ENCODE measurements around the gene KIF21B.
"Not testable (repeated sequence)": the region's sequence is repeated elsewhere in the genome, so short reads cannot be mapped to it uniquely, and the experiment has no call there.

KIF21B gene

DNA sequence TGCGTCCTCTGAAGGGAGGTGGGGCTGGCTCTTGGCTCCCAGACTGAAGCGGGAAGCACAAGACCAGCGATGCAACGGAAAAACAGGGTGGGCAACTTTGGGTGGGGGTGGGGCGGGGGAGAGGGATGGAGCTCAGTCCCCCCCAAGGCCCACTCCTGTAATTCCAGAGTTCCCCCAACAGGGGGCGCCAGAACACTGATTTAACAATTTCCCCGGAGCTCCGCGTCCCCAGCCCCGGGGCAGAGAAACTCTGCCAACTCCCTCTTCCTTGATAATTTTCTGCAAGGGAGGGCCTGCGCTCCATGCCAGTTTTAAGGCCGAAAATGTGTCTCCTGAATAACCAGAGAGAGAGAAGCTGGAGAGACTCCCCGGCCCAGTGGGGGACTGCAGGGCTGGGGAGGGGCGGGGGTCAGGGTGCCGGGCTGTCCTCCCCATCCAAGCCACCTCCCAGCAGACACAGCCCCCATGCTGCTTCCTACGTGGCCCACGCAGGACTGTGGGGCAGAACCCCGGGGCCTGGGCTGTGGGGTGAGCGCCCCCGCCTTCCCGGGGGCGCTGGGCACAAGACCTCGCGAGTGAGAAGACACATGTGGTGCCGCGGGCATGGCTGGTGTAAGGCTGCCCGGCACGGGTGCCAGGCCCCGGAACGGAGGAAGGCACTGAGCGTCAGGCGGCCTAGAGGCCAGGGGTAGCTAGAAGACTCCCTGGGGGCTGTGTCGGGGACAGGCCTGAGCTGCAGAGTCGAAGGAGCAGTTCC is 51.4 kb downstream of the KIF21B start:
- DNase-seq (ENCODE audit: low read depth in 1 of 2, low spot score in 1 of 2), result peak; percentile 42 to 49

DNA sequence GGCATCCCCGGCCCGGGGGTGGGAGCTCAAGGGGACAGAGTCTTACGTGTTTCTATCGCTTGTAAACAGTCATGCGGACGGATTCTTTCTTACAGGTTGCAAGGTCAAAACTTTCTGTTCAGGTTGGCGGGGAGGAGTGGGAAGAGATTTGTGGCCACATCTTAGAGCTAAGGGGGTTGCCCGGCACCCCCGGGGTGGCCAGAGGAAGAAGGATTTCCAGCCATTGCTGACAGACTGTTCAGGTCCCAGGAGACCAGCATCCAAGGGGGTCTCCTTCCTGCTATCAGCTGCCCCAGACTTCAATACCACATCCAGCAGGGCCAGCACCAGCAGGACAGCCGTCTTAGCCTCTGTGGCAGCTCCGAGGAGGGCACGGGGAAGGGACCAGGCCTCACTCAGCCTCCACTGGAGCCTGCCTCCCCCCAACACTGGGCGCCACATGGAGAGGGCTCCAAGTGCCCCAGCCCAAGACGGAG is 52.0 kb downstream of the KIF21B start:
- DNase-seq (ENCODE audit: low read depth in 1 of 2, low spot score in 1 of 2), result no peak

DNA sequence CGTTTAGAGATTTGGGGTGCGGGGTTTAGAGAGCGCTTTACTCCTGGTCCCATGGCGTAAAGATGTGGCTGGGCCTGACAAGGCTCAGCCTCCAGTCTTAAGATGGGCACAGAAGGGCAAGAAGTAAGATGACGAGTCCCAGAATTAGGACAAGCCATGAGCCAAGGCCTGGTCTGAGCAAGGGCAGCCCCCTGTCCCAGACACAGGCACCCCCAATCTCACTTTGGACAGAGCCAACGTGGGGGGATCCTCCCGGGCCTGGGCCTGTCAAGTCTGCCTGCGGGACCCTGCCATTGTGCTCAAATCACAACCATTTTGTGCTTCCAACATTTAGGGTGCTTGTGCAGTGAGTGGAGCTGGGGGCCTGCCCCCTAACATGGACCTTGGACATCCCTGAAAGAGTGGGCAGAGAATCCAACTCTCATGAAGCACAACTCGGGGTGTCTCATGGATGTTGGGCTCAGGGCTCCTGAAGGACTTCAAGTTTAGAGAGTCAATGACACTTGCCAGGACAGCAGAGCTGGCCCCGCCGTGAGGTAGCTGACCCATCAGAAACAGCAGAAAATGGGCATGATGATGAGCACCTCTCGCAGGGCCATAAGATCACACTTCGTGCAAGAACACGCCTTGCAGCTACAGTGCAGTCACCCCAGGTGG is 52.6 kb downstream of the KIF21B start:
- no peak for DNase-seq (ENCODE audit: low read depth in 1 of 2, low spot score in 1 of 2)

DNA sequence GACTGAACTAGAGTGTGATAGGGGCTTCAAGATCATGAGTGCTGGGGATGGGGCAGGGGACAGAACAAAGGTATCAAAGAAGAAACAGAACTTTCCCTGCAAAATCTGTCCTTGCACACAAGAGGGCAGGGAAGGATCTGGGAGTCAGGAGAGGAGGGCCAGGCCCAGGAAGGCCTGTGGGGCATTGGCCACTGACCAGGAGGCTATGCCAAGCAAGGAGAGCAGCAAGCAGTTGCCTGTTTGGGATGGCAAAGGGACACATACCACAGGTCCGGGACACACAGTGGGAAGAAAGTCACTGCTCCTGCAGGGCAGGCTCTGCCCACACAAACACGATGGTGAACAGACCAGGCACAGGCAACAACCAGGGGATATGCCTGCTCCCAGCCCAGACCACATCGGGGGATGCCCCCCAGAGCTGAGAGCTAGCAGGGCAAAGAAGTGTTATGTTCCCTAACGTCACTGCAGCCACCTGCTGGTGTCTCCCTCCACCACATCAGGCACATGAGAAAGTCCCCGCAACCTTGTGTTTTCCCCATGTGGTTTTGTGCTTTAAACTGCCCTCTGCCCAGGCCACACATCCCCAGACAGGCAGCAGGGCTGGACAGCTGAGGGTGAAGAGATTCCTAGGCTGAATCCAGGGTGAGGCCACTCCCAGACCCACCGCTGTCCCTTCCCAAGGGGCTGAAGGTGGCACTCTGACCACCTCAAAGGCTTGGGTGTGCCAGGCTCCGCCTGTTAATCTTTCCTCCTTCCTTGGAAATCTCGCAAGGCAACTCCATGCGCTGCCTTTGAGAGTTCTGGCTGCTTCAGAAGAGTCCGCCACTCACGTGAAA is 53.6 kb downstream of the KIF21B start:
- DNase-seq (ENCODE audit: low read depth in 1 of 2, low spot score in 1 of 2), result no peak

DNA sequence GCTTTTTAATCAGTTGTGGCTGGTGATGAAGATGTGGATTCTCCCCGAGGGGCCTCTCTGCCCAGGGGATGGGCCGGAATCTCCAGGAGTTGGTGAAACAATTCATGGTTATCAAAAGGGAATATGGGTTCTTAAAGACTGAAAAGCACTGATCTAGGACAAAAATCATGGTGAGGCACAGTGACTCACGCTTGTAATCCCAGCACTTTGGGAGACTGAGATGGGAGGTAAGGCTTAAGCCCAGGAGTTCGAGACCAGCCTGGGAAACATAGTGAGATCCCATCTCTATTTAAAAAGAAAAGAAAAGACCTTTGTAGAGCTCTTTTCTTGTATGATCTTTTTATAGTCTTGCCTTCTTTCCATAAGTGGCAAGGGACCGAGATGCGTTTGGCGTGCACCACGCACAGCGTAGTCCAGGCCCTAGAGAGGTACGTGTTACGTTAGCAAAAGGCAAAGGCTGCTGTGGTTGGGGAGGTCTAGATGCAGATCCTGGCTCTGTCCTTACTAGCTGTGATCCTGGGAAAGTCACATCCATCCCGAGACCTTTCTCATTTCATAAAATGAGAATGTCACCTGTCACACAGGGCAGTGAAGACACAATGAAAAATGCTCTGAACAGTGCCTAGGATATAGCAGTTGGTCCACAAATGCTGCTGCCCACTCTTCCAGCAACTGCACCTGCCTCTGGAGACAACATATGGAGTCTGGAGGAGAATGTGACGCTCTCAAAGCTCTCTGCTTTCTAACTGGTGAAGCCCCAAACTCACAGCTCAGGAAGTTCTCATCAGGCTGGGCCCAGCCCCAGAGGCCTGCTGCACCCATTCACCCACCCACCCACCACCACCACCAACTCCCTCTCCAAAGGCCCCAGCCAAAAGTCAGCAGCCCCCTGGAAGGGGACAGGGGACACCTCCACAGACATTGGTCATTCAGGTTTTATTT is 54.8 kb downstream of the KIF21B start:
- no peak for DNase-seq (ENCODE audit: low read depth in 1 of 2, low spot score in 1 of 2)

DNA sequence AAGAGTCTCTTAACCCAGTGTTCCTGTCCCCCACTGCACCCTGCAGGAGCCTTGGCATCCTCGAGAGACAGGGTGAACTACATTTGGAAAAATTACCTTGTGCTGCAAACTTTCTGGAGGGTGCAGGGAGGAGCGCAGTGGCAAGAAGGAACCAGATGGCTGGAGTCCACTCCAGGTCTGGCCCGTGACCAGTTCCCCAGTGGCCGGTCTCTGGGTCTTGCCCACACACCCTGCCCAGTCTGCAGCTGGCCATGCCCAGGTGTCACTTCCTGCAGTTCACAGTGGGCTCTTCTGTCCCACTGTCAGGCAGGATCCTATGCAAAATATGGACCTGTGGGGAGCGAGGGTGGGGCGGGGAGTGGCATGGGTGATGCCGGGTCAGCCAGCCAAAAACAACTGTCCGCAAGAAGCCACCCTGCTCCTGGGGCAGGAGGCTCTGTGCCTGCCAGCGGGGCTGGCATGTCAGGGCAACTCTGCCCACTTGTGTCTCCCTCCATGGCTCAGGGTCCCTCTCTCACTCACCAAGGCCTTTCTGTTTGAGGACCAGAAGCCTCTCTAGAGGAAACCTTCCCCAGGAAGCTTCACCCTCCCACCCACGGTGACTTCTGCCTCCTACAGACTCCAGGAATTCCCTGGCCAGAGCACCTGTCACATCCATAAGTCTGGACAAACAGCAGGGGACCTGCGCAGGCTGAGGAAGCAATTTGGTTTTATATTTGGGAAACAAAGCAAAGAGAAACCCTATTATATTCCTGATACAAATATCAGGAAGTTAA is 55.6 kb downstream of the KIF21B start:
- no peak for DNase-seq (ENCODE audit: low read depth in 1 of 2, low spot score in 1 of 2)

DNA sequence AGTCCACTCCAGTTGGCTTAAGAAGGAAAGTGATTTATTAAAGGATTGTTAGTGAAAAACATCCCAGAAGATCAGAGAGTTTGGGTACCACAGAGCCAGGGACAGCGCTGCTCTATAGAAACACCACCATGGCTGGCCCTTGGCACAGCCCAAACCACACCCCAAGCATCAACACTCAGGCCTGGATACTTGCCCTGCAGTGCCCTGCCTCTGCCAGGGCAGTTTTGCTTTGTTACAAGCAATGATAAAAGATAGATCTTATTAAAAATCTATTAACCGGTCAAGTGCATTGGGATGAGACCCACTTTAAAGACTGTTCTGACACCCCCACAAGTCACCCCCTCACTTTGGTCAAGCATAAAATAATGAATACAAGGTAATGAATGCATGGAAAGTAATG is 56.6 kb downstream of the KIF21B start:
- no peak for DNase-seq (ENCODE audit: low read depth in 1 of 2, low spot score in 1 of 2)

DNA sequence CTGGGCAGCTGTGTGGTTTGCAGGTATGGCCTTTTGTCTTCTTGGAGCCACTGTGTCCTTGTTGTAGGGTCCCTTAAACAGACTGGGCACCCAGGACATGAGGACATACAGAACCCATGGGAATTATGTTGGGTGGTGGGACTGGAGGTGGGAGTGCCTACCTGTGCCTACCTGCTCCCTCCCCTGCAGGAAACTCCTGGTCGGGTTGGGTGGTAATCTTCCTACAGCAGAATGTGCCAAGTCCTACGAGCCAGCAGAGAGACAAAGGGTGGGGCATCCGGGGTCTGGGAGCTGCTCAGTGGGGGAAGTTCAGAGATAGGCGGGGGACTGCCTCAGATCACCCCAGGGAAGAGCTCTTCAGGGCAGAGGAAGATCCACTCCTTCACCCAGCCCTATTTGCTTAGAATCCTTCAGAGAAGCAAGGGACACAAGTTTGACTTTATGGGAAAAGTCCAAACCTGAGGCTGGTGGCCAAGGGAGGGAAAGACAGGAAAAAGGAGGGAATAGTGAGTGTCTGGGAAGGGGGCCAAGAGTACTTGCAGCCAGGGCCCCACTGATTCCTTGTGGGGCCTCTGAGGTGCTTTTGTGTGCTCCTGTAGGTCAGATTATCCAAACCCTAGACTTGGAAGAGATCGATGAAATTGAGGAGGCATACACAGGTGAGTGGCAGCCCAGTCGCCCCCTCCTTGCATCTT is 58.3 kb downstream of the KIF21B start:
- no peak for DNase-seq (ENCODE audit: low read depth in 1 of 2, low spot score in 1 of 2)

DNA sequence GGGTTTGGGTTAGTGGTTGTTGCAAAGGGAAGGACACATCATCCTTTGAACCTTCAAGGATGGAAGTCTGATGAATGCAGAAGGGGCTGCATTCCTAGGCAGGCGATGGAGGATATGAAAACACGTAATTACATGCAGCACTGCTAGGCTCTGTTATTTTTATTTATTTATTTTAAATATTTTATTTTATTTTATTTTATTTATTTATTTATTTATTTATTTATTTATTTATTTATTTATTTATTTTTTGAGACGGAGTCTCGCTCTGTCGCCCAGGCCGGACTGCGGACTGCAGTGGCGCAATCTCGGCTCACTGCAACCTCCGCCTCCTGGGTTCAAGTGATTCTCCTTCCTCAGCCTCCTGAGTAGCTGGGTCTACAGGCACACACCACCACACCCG is 59.6 kb downstream of the KIF21B start:
- not testable (repeated sequence) for DNase-seq (ENCODE audit: low read depth in 1 of 2, low spot score in 1 of 2)

DNA sequence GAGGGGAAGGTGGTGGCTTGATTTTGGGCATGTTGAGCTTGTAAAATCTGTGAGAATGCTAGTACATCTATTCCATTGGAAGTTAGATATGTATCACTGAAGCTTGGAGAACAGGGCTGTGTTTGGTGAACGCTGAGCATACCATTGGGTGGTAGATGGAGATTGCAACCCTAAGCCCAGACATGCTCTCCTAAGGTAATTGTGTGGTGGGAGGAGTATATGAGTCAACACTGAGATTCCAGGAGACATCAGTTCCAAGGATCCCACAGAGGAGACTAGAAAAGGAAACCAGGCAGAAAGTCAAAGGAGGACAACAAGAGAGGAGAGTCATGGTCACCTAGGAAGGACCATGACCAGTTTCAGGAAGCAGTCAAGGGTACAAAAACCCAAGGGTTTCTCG is 60.4 kb downstream of the KIF21B start:
- DNase-seq (ENCODE audit: low read depth in 1 of 2, low spot score in 1 of 2), result no peak

DNA sequence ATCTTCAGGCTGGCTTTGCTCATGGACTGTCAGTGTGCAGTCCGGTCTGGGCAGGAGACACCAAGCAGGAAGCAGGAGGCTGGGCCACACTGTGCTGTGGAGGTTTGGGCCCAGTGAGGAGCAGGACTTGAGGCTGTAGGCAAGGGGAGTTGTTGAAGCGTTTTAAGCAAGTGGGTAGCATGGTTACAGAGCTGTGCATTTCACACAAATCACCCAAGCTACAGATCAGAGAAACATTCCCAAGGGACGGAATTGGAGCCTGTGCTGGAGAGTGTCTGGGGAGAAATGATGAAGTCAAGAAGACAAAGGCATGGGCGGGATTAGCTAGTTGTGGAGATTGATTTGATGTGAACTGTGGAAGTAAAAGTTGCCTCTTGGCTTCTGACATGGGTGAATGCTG is 60.9 kb downstream of the KIF21B start:
- no peak for DNase-seq (ENCODE audit: low read depth in 1 of 2, low spot score in 1 of 2)

DNA sequence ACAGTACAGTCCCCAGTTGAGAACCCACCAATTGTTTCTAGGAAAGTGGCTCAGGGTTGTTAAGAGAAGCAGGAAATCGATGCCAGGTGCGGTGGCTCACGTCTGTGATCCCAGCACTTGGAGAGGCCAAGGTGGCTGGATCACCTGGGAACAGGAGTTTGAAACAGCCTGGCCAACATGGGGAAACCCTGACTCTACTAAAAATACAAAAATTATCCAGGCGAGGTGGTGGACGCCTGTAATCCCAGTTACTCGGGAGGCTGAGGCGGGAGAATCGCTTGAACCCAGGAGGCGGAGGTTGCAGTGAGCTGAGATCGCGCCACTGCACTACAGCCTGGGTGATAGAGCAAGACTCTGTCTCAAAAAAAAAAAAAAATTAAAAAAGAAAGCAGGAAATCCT is 61.4 kb downstream of the KIF21B start:
- not testable (repeated sequence) for DNase-seq (ENCODE audit: low read depth in 1 of 2, low spot score in 1 of 2)

DNA sequence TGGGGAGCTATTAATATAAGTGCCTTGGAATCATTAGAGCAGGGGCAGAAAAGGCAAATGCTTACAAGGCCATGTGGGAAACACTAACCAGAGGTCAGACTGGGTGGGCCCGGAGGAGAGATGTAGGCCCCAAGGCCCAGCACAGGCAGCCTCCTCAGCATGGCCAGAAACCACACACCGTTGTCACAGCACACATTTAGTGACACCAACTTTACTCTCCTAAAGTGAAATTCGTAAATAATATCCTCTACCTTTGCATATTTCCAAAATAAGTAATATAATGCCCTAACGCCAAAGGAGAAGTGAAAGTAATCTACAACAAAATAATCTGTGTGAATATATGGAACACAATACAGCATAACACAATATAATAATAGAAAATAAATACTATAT is 62.6 kb downstream of the KIF21B start:
- DNase-seq (ENCODE audit: low read depth in 1 of 2, low spot score in 1 of 2), result no peak

DNA sequence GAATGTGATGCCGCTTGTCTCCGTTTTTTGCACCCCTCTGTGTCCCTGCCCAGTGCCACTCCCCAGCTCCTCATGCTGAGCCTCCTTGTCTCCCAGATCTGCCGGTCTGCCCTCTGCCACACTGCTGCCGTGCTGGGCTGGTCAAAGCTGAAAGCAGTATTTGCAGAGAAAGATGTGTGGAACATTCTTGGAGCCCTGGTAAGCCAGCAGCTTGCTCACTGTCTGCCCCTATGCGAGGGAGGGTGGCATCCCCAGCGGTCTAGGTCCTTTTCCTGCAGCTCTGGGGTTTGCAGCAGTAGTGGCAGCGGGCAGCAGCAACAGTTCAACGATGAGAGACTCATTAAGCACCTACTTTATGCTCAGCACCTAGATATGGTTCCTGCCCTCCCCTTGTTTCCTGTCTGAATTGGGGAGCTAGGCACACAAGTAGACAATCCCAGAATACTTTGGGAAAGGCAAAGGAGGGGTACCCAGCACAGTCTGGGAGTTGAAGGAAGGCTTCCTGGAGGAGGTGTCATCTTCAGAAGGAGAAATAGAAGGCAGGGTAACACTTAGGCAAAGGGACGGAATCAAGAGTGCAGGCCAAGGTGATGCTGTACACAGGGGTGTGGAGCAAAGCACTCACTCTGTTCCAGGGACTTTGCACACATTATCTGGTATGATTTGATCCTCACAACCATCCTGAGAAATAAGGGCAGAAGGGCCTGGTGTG is 63.1 kb downstream of the KIF21B start:
- no peak for DNase-seq (ENCODE audit: low read depth in 1 of 2, low spot score in 1 of 2)

DNA sequence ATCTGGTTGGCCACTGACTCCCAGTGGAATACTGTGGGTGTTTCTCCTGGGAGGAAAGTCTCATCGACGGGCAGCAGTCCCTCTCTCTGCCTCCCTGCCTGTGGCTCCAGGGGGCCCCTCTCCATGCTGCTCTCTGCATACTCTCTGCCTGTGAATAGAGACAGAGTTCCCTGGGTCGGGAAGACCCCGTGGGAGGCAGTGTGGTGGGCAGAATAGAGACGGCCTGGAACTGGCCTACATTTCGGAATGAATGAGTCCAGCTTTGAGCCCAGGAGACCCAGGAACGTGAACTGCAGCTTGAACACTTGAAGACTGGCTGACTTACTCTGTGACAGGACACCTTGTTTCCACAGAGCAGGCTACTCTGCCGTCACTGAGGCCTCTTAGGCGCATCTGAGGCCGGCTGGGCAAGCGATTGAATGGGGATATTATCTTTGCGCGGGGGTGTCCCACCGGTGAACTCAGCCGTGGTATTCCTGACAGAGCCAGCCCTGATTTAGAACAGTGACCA is 64.0 kb downstream of the KIF21B start:
- DNase-seq (ENCODE audit: low read depth in 1 of 2, low spot score in 1 of 2), result no peak

DNA sequence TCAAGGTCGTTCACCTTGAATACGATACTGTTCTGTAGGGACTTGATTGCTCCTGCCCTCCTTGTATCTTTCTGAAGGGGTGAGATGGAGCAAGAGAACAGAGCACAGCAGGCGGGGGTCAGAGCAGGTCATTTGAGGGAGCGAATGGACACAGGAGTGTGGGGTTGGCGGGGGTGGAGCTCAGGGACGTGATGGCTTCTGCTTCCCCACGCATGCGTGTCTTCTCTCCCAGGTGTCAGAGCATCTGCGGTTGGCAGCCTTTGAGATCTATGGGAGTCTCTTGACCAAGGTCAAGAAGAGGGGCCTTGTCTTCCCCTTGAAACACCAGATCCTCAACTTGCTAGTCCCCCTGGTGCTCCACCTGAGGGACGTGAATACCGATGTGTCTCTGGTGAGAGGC is 64.9 kb downstream of the KIF21B start:
- DNase-seq (ENCODE audit: low read depth in 1 of 2, low spot score in 1 of 2), result no peak

DNA sequence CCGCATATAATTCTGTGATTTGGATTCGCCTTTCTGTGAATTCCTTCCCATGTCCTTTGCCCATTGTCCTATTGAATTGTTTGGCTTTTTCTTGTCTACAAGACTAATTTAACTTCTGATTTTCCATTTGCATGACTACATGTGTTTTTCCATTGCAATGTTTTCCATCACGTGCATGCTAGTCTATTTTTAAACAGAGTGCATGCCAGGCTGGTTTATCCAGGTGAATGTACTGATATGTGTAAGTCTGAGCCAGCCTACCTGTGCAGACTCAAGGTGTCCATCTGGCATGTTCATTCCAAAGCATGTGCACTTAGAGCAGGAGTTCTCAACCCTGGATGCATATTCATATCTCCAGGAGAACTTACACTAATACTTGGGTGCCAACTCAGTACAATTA is 69.1 kb downstream of the KIF21B start:
- no peak for DNase-seq (ENCODE audit: low read depth in 1 of 2, low spot score in 1 of 2)

DNA sequence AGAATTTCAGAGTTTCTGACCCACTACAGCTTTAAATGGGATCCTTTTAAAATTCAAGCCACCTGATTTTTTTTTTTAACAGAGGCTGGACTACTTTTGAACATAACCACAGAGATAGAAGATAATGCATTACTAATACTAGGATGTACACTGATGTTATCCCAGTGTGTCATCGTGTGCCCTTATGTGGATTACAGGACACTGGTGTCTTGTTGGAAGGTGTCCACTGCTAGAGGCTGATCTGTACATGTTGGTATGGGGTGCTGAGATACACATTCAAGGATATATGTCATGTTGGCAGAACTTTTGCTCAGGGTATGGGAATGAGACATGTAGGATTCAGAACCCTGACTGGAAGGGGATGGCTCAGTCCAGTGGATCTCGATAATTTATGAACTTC is 72.5 kb downstream of the KIF21B start:
- no peak for DNase-seq (ENCODE audit: low read depth in 1 of 2, low spot score in 1 of 2)

DNA sequence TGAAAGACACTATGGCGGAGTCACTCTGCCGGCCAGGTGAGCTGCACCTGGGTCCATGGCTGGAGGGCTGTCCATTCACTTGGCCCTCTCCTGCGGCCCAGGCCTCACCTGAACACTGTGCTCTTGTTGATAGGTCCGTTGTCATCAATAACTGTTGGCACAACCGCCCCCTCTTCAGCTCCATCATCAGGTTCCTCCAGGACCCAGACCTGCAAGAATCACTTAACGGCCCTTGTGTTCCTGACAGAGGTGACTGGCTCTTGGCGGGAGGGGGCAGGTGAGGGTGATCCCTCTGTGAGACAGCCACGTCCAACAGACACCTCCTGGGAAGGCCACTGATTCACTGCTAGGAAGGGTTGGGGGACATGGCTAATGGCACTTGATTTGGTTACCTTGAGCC is 73.9 kb downstream of the KIF21B start:
- no peak for DNase-seq (ENCODE audit: low read depth in 1 of 2, low spot score in 1 of 2)

Data from activated T-helper 1 cell treated with anti-CD3 and anti-CD28 coated beads, Interleukin-2, amount 50 U/mL, for 16 hours (primary cell).